H9 (cell line): ENCODE measurements around the gene PHLDA3. TPM values are rescaled to one million over a fixed set of nuclear protein-coding genes. Genes with fewer than 3 reads are reported as not detected.

Experiments
- DNase-seq: peaks from one replicate; pipeline ENCODE4 v3.0.0-alpha.2; 2017
- H2AFZ ChIP-seq: one replicate; pipeline ENCODE4 v1.6.1; 2013; ENCODE audit warnings: mild to moderate bottlenecking, low read length, control low read depth, moderate library complexity
- H2AK5ac ChIP-seq: 2 replicates; pipeline ENCODE4 v1.6.1; 2013; ENCODE audit warnings: low read length, control low read depth, mixed read lengths; ENCODE audit not compliant: insufficient read length
- H2BK120ac ChIP-seq: one replicate; pipeline ENCODE4 v1.6.1; 2013; ENCODE audit warnings: low read depth, mild to moderate bottlenecking, low read length, control low read depth, inconsistent platforms; ENCODE audit not compliant: poor library complexity, severe bottlenecking
- H2BK12ac ChIP-seq: 2 replicates; pipeline ENCODE4 v1.6.1; 2013; ENCODE audit warnings: low read length, control low read depth, mixed read lengths, low read depth; ENCODE audit not compliant: insufficient read length
- H2BK15ac ChIP-seq: 2 replicates; pipeline ENCODE4 v1.6.1; 2013; ENCODE audit warnings: low read depth, low read length, control low read depth
- H2BK20ac ChIP-seq: one replicate; pipeline ENCODE4 v1.6.1; 2013; ENCODE audit warnings: low read depth, mild to moderate bottlenecking, low read length, control low read depth, inconsistent platforms; ENCODE audit not compliant: poor library complexity, severe bottlenecking
- H2BK5ac ChIP-seq: 2 replicates; pipeline ENCODE4 v1.6.1; 2013; ENCODE audit warnings: low read length, control low read depth, mixed read lengths; ENCODE audit not compliant: insufficient read length
- H3K14ac ChIP-seq: 2 replicates; pipeline ENCODE4 v1.6.1; 2013; ENCODE audit warnings: low read length, control low read depth; ENCODE audit not compliant: insufficient read depth
- H3K18ac ChIP-seq: 2 replicates; pipeline ENCODE4 v1.6.1; 2013; ENCODE audit warnings: low read depth, mild to moderate bottlenecking, mixed read lengths, low read length, control low read depth; ENCODE audit not compliant: insufficient read length
- H3K23ac ChIP-seq: 2 replicates; pipeline ENCODE4 v1.6.1; 2013; ENCODE audit warnings: low read length, control low read depth, mixed read lengths, low read depth; ENCODE audit not compliant: insufficient read length
- H3K23me2 ChIP-seq: 2 replicates; pipeline ENCODE4 v1.6.1; 2013; ENCODE audit warnings: low read depth, mild to moderate bottlenecking, mixed read lengths, low read length, control low read depth; ENCODE audit not compliant: insufficient read length, poor library complexity, severe bottlenecking
- H3K27ac ChIP-seq: 2 replicates; pipeline ENCODE4 v1.5.1; 2013; ENCODE audit warnings: low read length, control low read depth, mixed read lengths, low read depth; ENCODE audit not compliant: insufficient read length
- H3K27me3 ChIP-seq: 2 replicates; pipeline ENCODE4 v1.6.1; 2013; ENCODE audit warnings: low read length, control low read depth, inconsistent platforms; ENCODE audit not compliant: insufficient read depth
- H3K4ac ChIP-seq: 2 replicates; pipeline ENCODE4 v1.6.1; 2013; ENCODE audit warnings: low read depth, mild to moderate bottlenecking, control low read depth, inconsistent platforms, low read length, moderate library complexity
- H3K4me1 ChIP-seq: 2 replicates; pipeline ENCODE4 v1.6.1; 2013; ENCODE audit warnings: low read length, control low read depth, inconsistent platforms; ENCODE audit not compliant: insufficient read depth
- H3K4me2 ChIP-seq: 2 replicates; pipeline ENCODE4 v1.6.1; 2013; ENCODE audit warnings: low read length, control low read depth, mixed read lengths; ENCODE audit not compliant: insufficient read length, insufficient read depth
- H3K56ac ChIP-seq: 2 replicates; pipeline ENCODE4 v1.6.1; 2013; ENCODE audit warnings: low read depth, mild to moderate bottlenecking, mixed read lengths, low read length, control low read depth; ENCODE audit not compliant: insufficient read length
- H3K79me1 ChIP-seq: 2 replicates; pipeline ENCODE4 v1.6.1; 2013; ENCODE audit warnings: low read depth, mild to moderate bottlenecking, moderate library complexity, low read length, control low read depth, inconsistent platforms; ENCODE audit not compliant: insufficient read depth, poor library complexity, severe bottlenecking
- H3K79me2 ChIP-seq: 2 replicates; pipeline ENCODE4 v1.6.1; 2013; ENCODE audit warnings: low read length, control low read depth, inconsistent platforms; ENCODE audit not compliant: insufficient read depth
- H3K9ac ChIP-seq: 2 replicates; pipeline ENCODE4 v1.6.1; 2013; ENCODE audit warnings: low read length, control low read depth, mixed read lengths; ENCODE audit not compliant: insufficient read length; ENCODE audit errors: extremely low read depth
- H3K9me3 ChIP-seq: one replicate; pipeline ENCODE4 v1.6.1; 2013; ENCODE audit warnings: low read depth, low read length, inconsistent platforms; ENCODE audit not compliant: control insufficient read depth
- H3T11ph ChIP-seq: one replicate; pipeline ENCODE4 v1.6.1; 2013; ENCODE audit warnings: mild to moderate bottlenecking, low read length, control low read depth, inconsistent platforms
- H4K20me1 ChIP-seq: one replicate; pipeline ENCODE4 v1.6.1; 2013; ENCODE audit not compliant: control insufficient read depth, insufficient read length, insufficient read depth
- H4K5ac ChIP-seq: 2 replicates; pipeline ENCODE4 v1.6.1; 2013; ENCODE audit warnings: low read depth, mild to moderate bottlenecking, mixed read lengths, low read length, control low read depth; ENCODE audit not compliant: insufficient read length
- H4K8ac ChIP-seq: replicated peaks from 2 replicates; pipeline ENCODE4 v1.6.1; 2013; ENCODE audit warnings: low read length, control low read depth, mixed read lengths, low read depth; ENCODE audit not compliant: insufficient read length
- H4K91ac ChIP-seq: 2 replicates; pipeline ENCODE4 v1.6.1; 2013; ENCODE audit warnings: low read depth, mild to moderate bottlenecking, moderate library complexity, mixed read lengths, low read length, control low read depth; ENCODE audit not compliant: insufficient read length
- H3K27ac Mint-ChIP-seq, 3 experiments: 2 replicates in 2 of 3; 3 replicates in 1 of 3; pipeline ENCODE4 v1.8.0; 2020 to 2021; ENCODE audit warnings: mixed read lengths in 3 of 3, mild to moderate bottlenecking in 1 of 3, moderate library complexity in 1 of 3
- H3K27me3 Mint-ChIP-seq: 2 replicates; pipeline ENCODE4 v1.8.0; 2021; ENCODE audit warnings: low read depth, mild to moderate bottlenecking, moderate library complexity, mixed read lengths
- H3K36me3 Mint-ChIP-seq, 3 experiments: 2 replicates in 2 of 3; 3 replicates in 1 of 3; pipeline ENCODE4 v1.8.0; 2020 to 2021; ENCODE audit warnings: low read depth in 3 of 3, mixed read lengths in 3 of 3; ENCODE audit not compliant: insufficient read depth in 1 of 3
- H3K4me1 Mint-ChIP-seq, 2 experiments: 2 replicates each; pipeline ENCODE4 v1.8.0; 2020; ENCODE audit warnings: mixed read lengths in 2 of 2
- H3K4me3 Mint-ChIP-seq, 2 experiments: 2 replicates in 1 of 2; 3 replicates in 1 of 2; pipeline ENCODE4 v1.8.0; 2020 to 2021; ENCODE audit warnings: mild to moderate bottlenecking in 2 of 2, mixed read lengths in 2 of 2, moderate library complexity in 1 of 2
- H3K9me3 Mint-ChIP-seq, 2 experiments: 2 replicates in 1 of 2; 3 replicates in 1 of 2; pipeline ENCODE4 v1.8.0; 2020; ENCODE audit warnings: mild to moderate bottlenecking in 2 of 2, mixed read lengths in 2 of 2, moderate library complexity in 1 of 2
- WGBS: extraction: QIAGEN DNeasy Blood & Tissue Kit; methylation state at CpG from one replicate; pipeline ENCODE4 v1.1.7; 2013; ENCODE audit warnings: missing lambda C conversion rate, low lambda C conversion rate, mixed read lengths; ENCODE audit not compliant: insufficient read length; ENCODE audit errors: extremely low coverage; 5-methylcytosine and 5-hydroxymethylcytosine counted together
- total RNA-seq: library from RNA; stranded (reverse); gene quantifications from 2 replicates; pipeline ENCODE4 v1.2.1, GENCODE V29; 2021
- TF ChIP-seq, protein P1 (sequence below): fragments of 200-600 bp; sonication (generic); conservative IDR thresholded peaks from 3 replicates; pipeline ENCODE4 v1.8.0; 2021; ENCODE audit warnings: antibody characterized with exemption, mild to moderate bottlenecking

Gene PHLDA3
- total RNA-seq, 1 experiment from 2014 or later, result 53.9 TPM

- no CpG with 5 or more reads among the region's 6 CpGs for WGBS
- no peak overlapping the region for H2BK15ac ChIP-seq
- DNase-seq, result peak; percentile 86
Observed at GRCh38 chr1:201436393-201436792, 32.6 kb downstream of the PHLDA3 start.

More at GRCh38 chr1:201436393-201436792, 32.6 kb downstream of the PHLDA3 start:
- Histone ChIP-seq H3K9me3 (no peaks in the 10 kb centered on the region), H4K8ac (no peak overlapping the region), H3K14ac (no peak overlapping the region), H2AFZ (no peak overlapping the region), H2AK5ac (no peak overlapping the region), H2BK12ac (no peak overlapping the region), H3K4ac (no peak overlapping the region), H3K4me2 (no peak overlapping the region), H4K20me1 (no peaks in the 10 kb centered on the region), H2BK20ac (no peak overlapping the region), H4K5ac (no peak overlapping the region), H4K91ac (no peak overlapping the region), H3K18ac (no peak overlapping the region), H2BK120ac (no peak overlapping the region), H3K79me2 (no peaks in the 10 kb centered on the region), H3K23me2 (no peaks in the 10 kb centered on the region), H3K9ac (no peak overlapping the region), H3K27me3 (no peaks in the 10 kb centered on the region), H3K4me1 (no peaks in the 10 kb centered on the region; the same call in 1 of the 2 replicates), H3K23ac (no peak overlapping the region), H3K79me1 (no peaks in the 10 kb centered on the region), H3T11ph (no peak overlapping the region), H2BK5ac (no peak overlapping the region), H3K27ac (no peak overlapping the region), H3K56ac (no peak overlapping the region)
- no peak overlapping the region for H3K27ac Mint-ChIP-seq
- peaks cover 11 to 12% of the 10 kb centered on the region in 2 experiments for H3K4me1 Mint-ChIP-seq
- no peaks in the 10 kb centered on the region for H3K36me3 Mint-ChIP-seq
- H3K4me3 Mint-ChIP-seq, result no peak overlapping the region
- H3K9me3 Mint-ChIP-seq, result peaks cover 0 to 3% of the 10 kb centered on the region in 2 experiments; a peak in 2 of 5 replicates
- TF ChIP-seq, protein P1, sequence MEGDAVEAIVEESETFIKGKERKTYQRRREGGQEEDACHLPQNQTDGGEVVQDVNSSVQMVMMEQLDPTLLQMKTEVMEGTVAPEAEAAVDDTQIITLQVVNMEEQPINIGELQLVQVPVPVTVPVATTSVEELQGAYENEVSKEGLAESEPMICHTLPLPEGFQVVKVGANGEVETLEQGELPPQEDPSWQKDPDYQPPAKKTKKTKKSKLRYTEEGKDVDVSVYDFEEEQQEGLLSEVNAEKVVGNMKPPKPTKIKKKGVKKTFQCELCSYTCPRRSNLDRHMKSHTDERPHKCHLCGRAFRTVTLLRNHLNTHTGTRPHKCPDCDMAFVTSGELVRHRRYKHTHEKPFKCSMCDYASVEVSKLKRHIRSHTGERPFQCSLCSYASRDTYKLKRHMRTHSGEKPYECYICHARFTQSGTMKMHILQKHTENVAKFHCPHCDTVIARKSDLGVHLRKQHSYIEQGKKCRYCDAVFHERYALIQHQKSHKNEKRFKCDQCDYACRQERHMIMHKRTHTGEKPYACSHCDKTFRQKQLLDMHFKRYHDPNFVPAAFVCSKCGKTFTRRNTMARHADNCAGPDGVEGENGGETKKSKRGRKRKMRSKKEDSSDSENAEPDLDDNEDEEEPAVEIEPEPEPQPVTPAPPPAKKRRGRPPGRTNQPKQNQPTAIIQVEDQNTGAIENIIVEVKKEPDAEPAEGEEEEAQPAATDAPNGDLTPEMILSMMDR, result peak; percentile 51; the same call in 2 of the 3 replicates
- peaks cover 3% of the 10 kb centered on the region for H3K27me3 Mint-ChIP-seq
